DOHH2 (cell line): Measurements from ENCODE around the gene TBC1D4.

ENCODE experiments used
- H3F3A ChIP-seq: fragments of 200-600 bp; sonication (generic), shearing (Covaris generic); 2 replicates; pipeline ENCODE4 v1.6.0; 2016; ENCODE audit warnings: antibody characterized with exemption, mild to moderate bottlenecking; ENCODE audit not compliant: control insufficient read depth, insufficient read depth
- H3K27ac ChIP-seq: fragments of 200-600 bp; sonication (generic); 2 replicates; pipeline ENCODE4 v1.5.1; 2014; ENCODE audit warnings: low read depth, mild to moderate bottlenecking, low read length, moderate library complexity
- H3K27me3 ChIP-seq: fragments of 200-600 bp; sonication (generic); 2 replicates; pipeline ENCODE4 v1.6.1; 2014; ENCODE audit warnings: mild to moderate bottlenecking, low read length, mixed read lengths; ENCODE audit not compliant: control insufficient read depth
- H3K36me3 ChIP-seq: fragments of 200-600 bp; sonication (generic); 2 replicates; pipeline ENCODE4 v1.6.1; 2014; ENCODE audit warnings: mild to moderate bottlenecking, low read length, moderate library complexity, mixed read lengths; ENCODE audit not compliant: control insufficient read depth
- H3K4me1 ChIP-seq: fragments of 200-600 bp; sonication (generic); 2 replicates; pipeline ENCODE4 v1.6.1; 2014; ENCODE audit warnings: mild to moderate bottlenecking, low read length, mixed read lengths; ENCODE audit not compliant: control insufficient read depth
- H3K4me2 ChIP-seq: fragments of 200-600 bp; sonication (generic); 2 replicates; pipeline ENCODE4 v1.6.0; 2014; ENCODE audit warnings: mild to moderate bottlenecking, low read length, moderate library complexity
- H3K4me3 ChIP-seq: fragments of 200-600 bp; sonication (generic); 2 replicates; pipeline ENCODE4 v1.5.1; 2014; ENCODE audit warnings: mild to moderate bottlenecking, low read length, mixed read lengths
- H3K79me2 ChIP-seq: fragments of 200-600 bp; sonication (generic); 2 replicates; pipeline ENCODE4 v1.6.1; 2014; ENCODE audit warnings: mild to moderate bottlenecking, low read length, mixed read lengths; ENCODE audit not compliant: control insufficient read depth
- H3K9me2 ChIP-seq: fragments of 200-600 bp; sonication (generic); replicated peaks from 2 replicates; pipeline ENCODE4 v1.6.1; 2014; ENCODE audit warnings: mild to moderate bottlenecking, low read length, mixed read lengths; ENCODE audit not compliant: control insufficient read depth
- H3K9me3 ChIP-seq: fragments of 200-600 bp; sonication (generic); 2 replicates; pipeline ENCODE4 v1.6.1; 2014; ENCODE audit warnings: antibody characterized with exemption, low read length, mixed read lengths; ENCODE audit not compliant: control insufficient read depth, insufficient read depth
- H4K20me1 ChIP-seq: fragments of 200-600 bp; sonication (generic); 2 replicates; pipeline ENCODE4 v1.6.0; 2014; ENCODE audit warnings: low read depth, mild to moderate bottlenecking, antibody characterized with exemption, low read length, moderate library complexity; ENCODE audit not compliant: control insufficient read depth, insufficient read depth
- CTCF ChIP-seq: fragments of 200-600 bp; sonication (generic); IDR thresholded peaks from one replicate; pipeline ENCODE4 v1.5.1; 2014; ENCODE audit warnings: antibody characterized with exemption, mild to moderate bottlenecking, low read depth, low read length; ENCODE audit not compliant: poor library complexity, severe bottlenecking
- EZH2phosphoT487 ChIP-seq: fragments of 200-600 bp; sonication (generic); IDR thresholded peaks from 2 replicates; pipeline ENCODE4 v1.6.1; 2017; ENCODE audit warnings: borderline replicate concordance, mild to moderate bottlenecking, antibody characterized with exemption, low read length, moderate library complexity, mixed read lengths

Gene TBC1D4

GRCh38 chr13:75432811-75433244, 49.1 kb downstream of the TBC1D4 start:
- H3K36me3 ChIP-seq = peaks cover 47% of the 10 kb centered on the region
- peak overlapping the region; percentile 97 for H3K27ac ChIP-seq
- TF ChIP-seq CTCF = no peak
- no peak for TF ChIP-seq EZH2phosphoT487
- H3K4me3 ChIP-seq = peak overlapping the region; percentile 63
- H4K20me1 ChIP-seq = no peaks in the 10 kb centered on the region
- H3K4me2 ChIP-seq = peak overlapping the region; percentile 86
- no peaks in the 10 kb centered on the region for H3K9me2 ChIP-seq
- H3K79me2 ChIP-seq = peaks cover 100% of the 10 kb centered on the region
- peaks cover 74% of the 10 kb centered on the region for H3K4me1 ChIP-seq
- H3K27me3 ChIP-seq = no peaks in the 10 kb centered on the region
- peaks cover 27% of the 10 kb centered on the region for H3F3A ChIP-seq
- H3K9me3 ChIP-seq = peaks cover 4% of the 10 kb centered on the region; the same call in 1 of the 2 replicates

- H3K79me2 ChIP-seq = peaks cover 100% of the 10 kb centered on the region
- peak overlapping the region; percentile 86 for H3K4me2 ChIP-seq
Measured at GRCh38 chr13:75432045-75432444, 49.9 kb downstream of the TBC1D4 start.

DNA sequence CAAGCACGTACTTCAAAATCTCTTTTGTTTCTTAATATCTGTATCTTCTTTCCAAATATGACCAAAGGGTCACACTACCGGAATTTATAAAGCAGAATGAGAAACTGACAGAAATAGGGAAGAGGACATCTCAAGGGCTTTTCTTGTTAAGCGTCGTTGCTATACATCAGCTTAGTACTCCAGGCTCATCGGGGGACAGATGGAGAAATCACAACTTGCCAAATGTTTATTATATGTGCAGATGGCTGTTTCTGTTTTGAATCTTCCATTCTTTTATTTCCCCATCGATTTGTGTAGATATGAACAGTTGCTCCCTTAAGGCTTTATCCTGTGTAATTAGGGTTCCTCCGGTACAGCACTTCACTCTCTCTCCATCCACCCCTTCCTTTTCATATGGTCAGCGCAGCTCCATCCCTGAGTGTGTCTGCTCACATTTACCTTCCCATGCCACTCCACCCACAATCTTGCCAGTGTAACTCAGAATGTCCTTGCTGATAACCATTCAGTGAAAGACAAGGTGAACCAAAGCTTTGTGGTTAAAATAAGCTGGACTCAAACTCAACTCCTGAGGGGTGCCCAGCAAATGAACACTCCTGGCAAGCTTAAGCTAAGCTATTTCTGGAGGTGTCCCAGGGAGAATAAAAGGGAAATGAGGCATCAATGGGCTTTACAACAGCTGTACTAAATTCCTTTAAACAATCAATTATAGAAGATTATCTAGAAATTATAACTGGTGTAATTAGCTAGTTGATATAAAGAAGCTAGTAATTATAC, 51.3 kb downstream of the TBC1D4 start:
- Histone ChIP-seq H3K9me3 (no peaks in the 10 kb centered on the region), H4K20me1 (no peaks in the 10 kb centered on the region), H3K79me2 (peaks cover 99% of the 10 kb centered on the region), H3K4me2 (peak overlapping the region; percentile 86), H3F3A (peaks cover 43% of the 10 kb centered on the region), H3K4me3 (peak overlapping the region; percentile 63), H3K4me1 (peaks cover 87% of the 10 kb centered on the region), H3K27ac (peak overlapping the region; percentile 97), H3K36me3 (peaks cover 29% of the 10 kb centered on the region), H3K27me3 (no peaks in the 10 kb centered on the region), H3K9me2 (no peaks in the 10 kb centered on the region)
- no peak for TF ChIP-seq EZH2phosphoT487
- no peak for TF ChIP-seq CTCF

More at GRCh38 chr13:75432045-75432444, 49.9 kb downstream of the TBC1D4 start:
- Histone ChIP-seq H3K27ac (peak overlapping the region; percentile 97), H3K4me3 (peak overlapping the region; percentile 63), H3K36me3 (peaks cover 39% of the 10 kb centered on the region), H3K9me3 (peaks cover 4% of the 10 kb centered on the region; the same call in 1 of the 2 replicates), H3F3A (peaks cover 31% of the 10 kb centered on the region), H3K27me3 (no peaks in the 10 kb centered on the region), H3K9me2 (no peaks in the 10 kb centered on the region), H3K4me1 (peaks cover 74% of the 10 kb centered on the region), H4K20me1 (no peaks in the 10 kb centered on the region)
- TF ChIP-seq CTCF (peak; percentile 72), EZH2phosphoT487 (no peak)
